Measurements from ENCODE around the gene EXTL2. TPM values are rescaled to one million over a fixed set of nuclear protein-coding genes. Genes with fewer than 3 reads are reported as not detected.

Gene EXTL2
- total RNA-seq, 1 experiment from 2014 or later, result 9.8 TPM

GRCh38 chr1:100876291-100876690, 18.4 kb downstream of the EXTL2 start:
- DNase-seq (ENCODE audit: low read depth, low spot score) (no peak), ATAC-seq (no peak)
- no peaks in the 10 kb centered on the region for H3K4me1 ChIP-seq (ENCODE audit: control insufficient read depth, insufficient read depth, low read length)
- no TSS peak for BruUV-seq (replicated peaks)
- no peak overlapping the region for H3K4me3 ChIP-seq (ENCODE audit: low read depth in 2 of 2, low read length in 2 of 2)
- H3K27ac ChIP-seq (ENCODE audit: low read length), result no peak overlapping the region
- in situ Hi-C loops (cut with HindIII; ENCODE audit: low pct_unique_long_range_greater_than_20kb, low sequenced_read_pairs) (no loop called here), intact Hi-C loops (cut with micrococcal nuclease; ENCODE audit: unreplicated experiment) (no loop called here)
- TF ChIP-seq, protein P1, sequence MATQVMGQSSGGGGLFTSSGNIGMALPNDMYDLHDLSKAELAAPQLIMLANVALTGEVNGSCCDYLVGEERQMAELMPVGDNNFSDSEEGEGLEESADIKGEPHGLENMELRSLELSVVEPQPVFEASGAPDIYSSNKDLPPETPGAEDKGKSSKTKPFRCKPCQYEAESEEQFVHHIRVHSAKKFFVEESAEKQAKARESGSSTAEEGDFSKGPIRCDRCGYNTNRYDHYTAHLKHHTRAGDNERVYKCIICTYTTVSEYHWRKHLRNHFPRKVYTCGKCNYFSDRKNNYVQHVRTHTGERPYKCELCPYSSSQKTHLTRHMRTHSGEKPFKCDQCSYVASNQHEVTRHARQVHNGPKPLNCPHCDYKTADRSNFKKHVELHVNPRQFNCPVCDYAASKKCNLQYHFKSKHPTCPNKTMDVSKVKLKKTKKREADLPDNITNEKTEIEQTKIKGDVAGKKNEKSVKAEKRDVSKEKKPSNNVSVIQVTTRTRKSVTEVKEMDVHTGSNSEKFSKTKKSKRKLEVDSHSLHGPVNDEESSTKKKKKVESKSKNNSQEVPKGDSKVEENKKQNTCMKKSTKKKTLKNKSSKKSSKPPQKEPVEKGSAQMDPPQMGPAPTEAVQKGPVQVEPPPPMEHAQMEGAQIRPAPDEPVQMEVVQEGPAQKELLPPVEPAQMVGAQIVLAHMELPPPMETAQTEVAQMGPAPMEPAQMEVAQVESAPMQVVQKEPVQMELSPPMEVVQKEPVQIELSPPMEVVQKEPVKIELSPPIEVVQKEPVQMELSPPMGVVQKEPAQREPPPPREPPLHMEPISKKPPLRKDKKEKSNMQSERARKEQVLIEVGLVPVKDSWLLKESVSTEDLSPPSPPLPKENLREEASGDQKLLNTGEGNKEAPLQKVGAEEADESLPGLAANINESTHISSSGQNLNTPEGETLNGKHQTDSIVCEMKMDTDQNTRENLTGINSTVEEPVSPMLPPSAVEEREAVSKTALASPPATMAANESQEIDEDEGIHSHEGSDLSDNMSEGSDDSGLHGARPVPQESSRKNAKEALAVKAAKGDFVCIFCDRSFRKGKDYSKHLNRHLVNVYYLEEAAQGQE (IDR thresholded peaks at IDR 0.05; ENCODE audit: insufficient read depth in 1 of 2, low read depth in 2 of 2, low read length in 1 of 2), result no peak
- TF ChIP-seq CTCF (IDR thresholded peaks at IDR 0.05), result no peak
- TF ChIP-seq TCF7L2 (IDR thresholded peaks at IDR 0.05; ENCODE audit: low read depth, low read length), result no peak
- no peak for TF ChIP-seq SIN3A (IDR thresholded peaks at IDR 0.05; ENCODE audit: borderline replicate concordance, insufficient read depth, low read depth, low read length)
- TF ChIP-seq POLR2AphosphoS5 (IDR thresholded peaks at IDR 0.05; ENCODE audit: low read depth, low read length), result no peak
- H3K27me3 ChIP-seq (ENCODE audit: control insufficient read depth, insufficient read depth, low read length), result no peaks in the 10 kb centered on the region
- CTCF ChIA-PET, result no interaction called here
- no peaks in the 10 kb centered on the region for H3K36me3 ChIP-seq (ENCODE audit: control insufficient read depth, insufficient read depth, low read length)
- no peaks in the 10 kb centered on the region for H3K9me3 ChIP-seq (ENCODE audit: control insufficient read depth, insufficient read depth, low read depth, low read length)
- POLR2A ChIA-PET, result no interaction called here

- H3K4me3 ChIP-seq (ENCODE audit: low read depth in 2 of 2, low read length in 2 of 2), result no peak overlapping the region
- no peaks in the 10 kb centered on the region for H3K4me1 ChIP-seq (ENCODE audit: control insufficient read depth, insufficient read depth, low read length)
- H3K36me3 ChIP-seq (ENCODE audit: control insufficient read depth, insufficient read depth, low read length), result no peaks in the 10 kb centered on the region
- POLR2A ChIA-PET, result no interaction called here
- CTCF ChIA-PET, result no interaction called here
- H3K27me3 ChIP-seq (ENCODE audit: control insufficient read depth, insufficient read depth, low read length), result no peaks in the 10 kb centered on the region
- no peak overlapping the region for H3K27ac ChIP-seq (ENCODE audit: low read length)
- no TSS peak for BruUV-seq (replicated peaks)
- no peak for ATAC-seq
- no peak for DNase-seq (ENCODE audit: low read depth, low spot score)
- H3K9me3 ChIP-seq (ENCODE audit: control insufficient read depth, insufficient read depth, low read depth, low read length), result no peaks in the 10 kb centered on the region
- no peak for TF ChIP-seq SIN3A (IDR thresholded peaks at IDR 0.05; ENCODE audit: borderline replicate concordance, insufficient read depth, low read depth, low read length)
- TF ChIP-seq TCF7L2 (IDR thresholded peaks at IDR 0.05; ENCODE audit: low read depth, low read length), result no peak
- TF ChIP-seq, protein P1 (IDR thresholded peaks at IDR 0.05; ENCODE audit: insufficient read depth in 1 of 2, low read depth in 2 of 2, low read length in 1 of 2), result no peak
- no peak for TF ChIP-seq POLR2AphosphoS5 (IDR thresholded peaks at IDR 0.05; ENCODE audit: low read depth, low read length)
- TF ChIP-seq CTCF (IDR thresholded peaks at IDR 0.05), result no peak
- intact Hi-C loops (cut with micrococcal nuclease; ENCODE audit: unreplicated experiment), result no loop called here
- in situ Hi-C loops (cut with HindIII; ENCODE audit: low pct_unique_long_range_greater_than_20kb, low sequenced_read_pairs), result no loop called here
These were observed 19.4 kb downstream of the EXTL2 start for GRCh38 chr1:100875228-100875627.

Measured in Panc1 (cell line).